Fibroblast of peridontal ligament (primary cell): ENCODE measurements around the gene PIGN.
A peak's percentile ranks its signal among the peaks of the same experiment; 100 is the strongest.

ENCODE experiments used
- DNase-seq: peaks from one replicate; pipeline ENCODE4 v3.0.0-alpha.2; 2010; ENCODE audit errors: extremely low read depth

Gene PIGN

DNA sequence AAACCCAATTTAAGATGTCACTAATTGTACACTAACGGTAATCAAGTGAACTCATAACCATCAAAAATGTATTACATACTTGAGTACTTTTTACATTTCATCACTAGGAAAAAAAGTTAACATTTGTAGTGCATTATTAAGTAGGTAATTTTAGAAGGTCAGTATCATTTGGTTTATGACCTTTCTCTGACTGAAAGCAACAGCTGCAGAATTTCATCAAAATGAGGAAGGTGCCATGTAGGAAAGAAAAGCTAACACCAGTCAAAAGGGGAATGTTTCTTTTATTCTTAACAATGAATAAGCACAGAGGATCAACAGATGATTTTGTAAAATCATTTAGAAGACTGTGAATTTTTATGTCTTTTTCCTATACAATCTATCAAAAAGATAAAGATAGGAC, 79.0 kb downstream of the PIGN start:
- no peak for DNase-seq

DNA sequence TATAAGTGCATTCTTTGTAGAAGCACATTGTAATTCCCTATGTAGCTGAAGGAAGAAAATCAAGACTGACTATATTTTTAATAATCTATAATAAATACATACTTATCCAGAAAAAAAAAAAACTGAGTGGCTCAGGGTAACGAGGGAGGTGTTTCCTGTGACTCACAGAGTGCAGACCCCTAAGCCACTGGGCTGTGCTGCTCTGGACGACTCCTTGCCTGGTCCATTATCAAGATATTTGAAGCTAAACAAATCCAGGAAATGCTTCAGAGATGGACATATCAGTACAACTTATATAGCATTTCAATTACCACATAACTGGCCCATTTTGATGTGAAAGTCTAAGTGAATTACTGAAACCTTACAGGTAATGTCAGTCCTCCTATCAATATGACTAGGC, 80.6 kb downstream of the PIGN start:
- no peak for DNase-seq

DNA sequence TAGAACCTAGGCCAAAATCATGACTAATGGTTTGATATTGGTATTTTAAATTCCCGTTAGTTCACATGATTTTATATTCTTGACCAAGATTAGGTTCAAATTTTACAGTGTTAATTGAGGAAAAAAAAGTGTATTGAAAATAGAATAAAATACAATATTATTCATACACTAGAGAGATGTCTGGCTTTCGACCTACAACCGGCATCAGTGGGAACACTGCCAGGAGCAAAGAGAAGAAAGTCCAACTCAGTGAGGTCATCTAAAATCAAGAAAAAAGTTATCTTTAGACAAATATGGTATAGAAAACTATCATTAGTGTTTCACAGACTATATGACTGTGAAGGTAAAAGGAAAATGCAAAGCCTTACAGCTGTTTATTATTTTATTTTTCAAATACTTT, 81.5 kb downstream of the PIGN start:
- peak; percentile 6 for DNase-seq

DNA sequence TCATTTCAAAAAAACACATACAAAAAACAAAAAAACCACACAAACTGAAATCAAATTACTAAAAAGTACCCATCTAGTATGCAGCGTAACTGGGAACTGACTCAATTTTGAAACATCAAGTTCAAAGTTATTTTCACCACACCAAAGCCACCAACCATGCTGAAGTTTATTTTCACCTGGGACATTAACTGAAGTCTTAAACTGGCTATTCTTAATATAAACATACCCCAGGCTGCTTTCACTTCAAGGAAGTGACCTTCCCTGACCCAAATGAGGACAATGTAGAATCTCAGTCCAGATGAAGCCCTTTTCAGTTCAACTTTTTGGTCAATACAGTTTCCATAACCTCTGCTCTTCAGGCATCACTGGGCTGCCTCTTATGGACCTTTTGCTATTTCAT, 84.6 kb downstream of the PIGN start:
- no peak for DNase-seq

DNA sequence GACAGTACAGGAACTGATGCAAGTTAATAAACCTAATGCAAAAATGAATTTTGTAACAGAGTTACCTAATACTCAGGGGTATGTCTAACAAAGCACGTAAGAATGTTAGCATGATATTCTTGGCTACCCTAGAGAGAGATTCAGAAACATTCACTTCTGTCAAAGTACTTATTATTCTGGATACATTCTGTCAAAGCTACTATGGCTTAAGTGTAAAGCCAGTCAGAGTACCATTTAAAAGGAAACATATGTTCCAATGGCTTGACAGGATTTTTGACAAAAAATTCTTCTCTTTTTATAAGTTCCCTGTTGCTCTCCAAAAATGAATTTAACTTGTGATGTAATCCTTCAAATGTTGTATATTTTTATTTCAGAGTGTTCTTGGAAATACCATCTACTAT, 85.5 kb downstream of the PIGN start:
- DNase-seq: peak; percentile 66

- no peak for DNase-seq
Measured at GRCh38 chr18:62098960-62099359, 87.9 kb downstream of the PIGN start.

GRCh38 chr18:62097698-62098097, 89.2 kb downstream of the PIGN start:
- DNase-seq: no peak

GRCh38 chr18:62091487-62092120, 95.3 kb downstream of the PIGN start:
- no peak for DNase-seq

- DNase-seq: no peak
Measured at GRCh38 chr18:62089174-62089573, 97.7 kb downstream of the PIGN start.

GRCh38 chr18:62088156-62088555, 98.7 kb downstream of the PIGN start:
- DNase-seq: peak; percentile 33

DNA sequence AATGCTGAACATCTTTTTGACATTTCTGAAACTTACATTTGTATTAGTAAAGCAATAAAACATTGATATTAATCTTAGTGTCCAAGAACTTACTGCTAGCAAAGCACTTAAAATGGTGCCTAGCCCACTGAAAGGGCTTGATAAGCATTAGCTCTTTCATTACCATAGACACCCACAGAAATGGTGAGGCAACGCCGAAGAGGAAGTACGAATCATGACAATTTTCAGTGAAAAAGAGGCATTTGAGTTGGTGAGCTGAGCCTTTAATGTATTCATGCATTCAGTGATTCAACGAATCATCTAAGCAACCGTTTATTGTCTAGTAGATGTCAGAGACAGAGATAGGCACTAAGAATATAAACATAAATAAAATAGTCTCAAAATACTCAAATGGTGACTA, 101.1 kb downstream of the PIGN start:
- no peak for DNase-seq

- DNase-seq: no peak
Measured at GRCh38 chr18:62081761-62082294, 105.0 kb downstream of the PIGN start.

DNA sequence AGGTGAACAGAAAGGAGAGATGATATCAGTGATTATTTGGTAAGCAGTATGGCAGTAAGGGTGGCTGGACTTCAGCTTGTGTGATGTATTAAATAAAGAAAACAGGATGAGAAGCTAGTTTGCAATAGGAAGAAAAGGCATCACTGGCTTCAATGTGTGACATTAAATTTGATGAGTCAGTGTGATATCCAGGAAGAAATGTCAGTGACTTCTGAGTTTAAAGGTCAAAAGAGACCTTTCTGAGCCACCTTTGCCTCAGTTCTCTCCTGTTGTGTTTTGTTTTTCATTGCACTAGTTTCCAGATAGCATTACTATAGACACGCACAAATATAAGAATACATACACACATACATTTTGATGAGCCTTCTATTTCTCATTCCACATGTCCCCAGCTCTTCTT, 105.6 kb downstream of the PIGN start:
- no peak for DNase-seq

GRCh38 chr18:62080172-62080900, 106.5 kb downstream of the PIGN start:
- DNase-seq: no peak

GRCh38 chr18:62073461-62074281, 113.2 kb downstream of the PIGN start:
- no peak for DNase-seq

DNA sequence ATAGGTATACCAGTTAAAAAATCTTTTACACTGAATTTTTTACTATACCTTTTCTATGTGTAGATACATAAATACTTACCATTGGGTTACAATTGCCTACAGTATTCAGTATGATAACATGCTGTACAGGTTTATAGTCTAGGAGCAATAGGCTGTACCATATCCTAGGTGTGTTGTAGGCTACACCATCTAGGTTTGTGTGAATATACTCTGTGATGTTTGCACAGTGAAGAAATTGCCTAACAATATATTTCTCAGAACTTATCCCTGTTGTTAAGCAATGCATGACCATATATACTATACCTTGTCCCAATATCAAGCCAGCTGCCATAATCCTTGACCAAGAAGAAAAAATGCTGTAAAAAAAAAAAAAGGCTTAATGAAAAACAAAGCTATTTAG, 114.5 kb downstream of the PIGN start:
- no peak for DNase-seq

GRCh38 chr18:62071071-62071470, 115.8 kb downstream of the PIGN start:
- no peak for DNase-seq

GRCh38 chr18:62070302-62070701, 116.6 kb downstream of the PIGN start:
- peak; percentile 10 for DNase-seq

DNA sequence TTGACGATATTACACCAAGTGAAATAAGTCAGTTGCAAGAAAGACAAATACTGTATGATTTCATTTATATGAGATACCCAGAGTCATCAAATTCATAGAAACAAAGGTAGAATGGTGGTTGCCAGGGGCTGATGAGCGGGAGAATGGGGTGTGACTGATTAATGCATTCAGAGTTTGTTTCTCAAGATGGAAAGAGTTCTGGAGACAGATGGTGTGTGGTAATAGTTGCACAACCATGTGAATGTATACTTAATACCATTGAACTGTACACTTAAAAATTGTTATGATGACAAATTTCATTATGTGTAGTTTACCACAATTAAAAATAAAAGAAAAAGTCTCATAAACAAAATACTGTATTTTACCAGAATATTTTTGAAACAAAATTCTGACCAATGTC, 117.3 kb downstream of the PIGN start:
- peak; percentile 11 for DNase-seq

DNA sequence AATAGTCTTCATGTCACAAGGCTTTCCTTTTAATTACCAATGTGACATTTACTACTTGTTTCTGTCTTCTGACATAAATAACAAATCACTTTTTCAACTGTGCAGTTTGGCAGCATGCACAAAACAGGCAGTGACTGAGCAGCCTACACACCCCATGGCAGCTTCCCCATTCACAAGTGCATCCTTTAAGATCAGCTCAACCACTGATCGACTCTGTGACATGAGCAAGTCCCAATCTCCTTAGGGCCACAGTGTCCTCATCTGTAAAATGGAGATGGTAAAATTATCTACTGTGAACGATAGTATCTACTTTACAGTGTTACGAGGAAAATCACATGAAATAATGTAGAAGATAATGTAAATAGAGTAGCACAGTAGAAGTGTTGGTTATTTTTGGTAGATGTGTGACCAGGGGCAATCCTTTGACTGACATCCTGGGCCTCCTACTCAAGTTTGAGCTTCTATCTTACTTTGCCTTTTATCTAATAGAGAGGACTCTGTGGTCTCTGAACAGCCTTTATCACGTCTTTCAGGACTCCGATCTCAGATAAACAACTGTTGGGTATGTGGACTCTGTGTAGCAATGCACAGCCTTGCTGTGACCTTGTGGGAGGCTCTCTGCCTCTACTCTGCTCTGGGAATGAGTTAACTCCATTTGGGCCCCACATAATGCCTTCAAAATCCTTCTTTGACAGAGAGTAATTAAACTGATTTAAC, 120.6 kb downstream of the PIGN start:
- DNase-seq: no peak

DNA sequence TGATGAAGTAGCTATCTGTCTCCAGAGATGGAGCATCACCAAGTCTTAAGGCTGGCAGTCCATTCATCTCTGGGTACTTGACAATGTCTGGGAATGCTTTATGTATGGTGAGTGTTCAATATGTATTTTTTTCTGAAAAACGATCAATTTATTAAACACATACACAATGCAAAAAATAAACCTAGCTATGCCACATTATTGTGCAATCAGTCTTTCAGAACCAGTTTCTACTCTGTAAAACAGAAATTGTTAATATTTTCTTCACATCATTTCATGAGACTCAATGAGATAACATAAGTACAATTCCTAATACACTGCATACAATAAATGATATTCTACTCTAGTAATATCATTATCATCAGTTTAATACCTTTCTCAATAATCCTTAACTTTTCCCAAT, 122.5 kb downstream of the PIGN start:
- DNase-seq: no peak
